NCI-H2081 (cell line): ENCODE measurements around the gene DOP1A.

ENCODE experiments used
- DNase-seq, 2 experiments: peaks; one replicate each; lab custom pipeline; 2025; lab: John Stamatoyannopoulos, UW

The DOP1A gene

GRCh38 chr6:83071707-83072106, 4.2 kb downstream of the DOP1A start:
- DNase-seq = no peak

- no peak for DNase-seq
These were observed 5.3 kb downstream of the DOP1A start for GRCh38 chr6:83072726-83073125.

- DNase-seq = no peak
These were observed 6.1 kb downstream of the DOP1A start for GRCh38 chr6:83073615-83074014.

- no peak for DNase-seq
These were observed 16.0 kb downstream of the DOP1A start for GRCh38 chr6:83083476-83083875.

GRCh38 chr6:83086751-83087150, 19.3 kb downstream of the DOP1A start:
- DNase-seq = no peak

- DNase-seq = no peak
These were observed 25.4 kb downstream of the DOP1A start for GRCh38 chr6:83092756-83093399.

- no peak for DNase-seq
These were observed 29.3 kb downstream of the DOP1A start for GRCh38 chr6:83096791-83097190.

GRCh38 chr6:83097204-83097603, 29.7 kb downstream of the DOP1A start:
- DNase-seq = no peak

- DNase-seq = no peak
These were observed 30.2 kb downstream of the DOP1A start for GRCh38 chr6:83097675-83098074.

- no peak for DNase-seq
These were observed 31.1 kb downstream of the DOP1A start for GRCh38 chr6:83098589-83098988.

GRCh38 chr6:83108378-83108777, 40.9 kb downstream of the DOP1A start:
- no peak for DNase-seq

GRCh38 chr6:83113258-83113657, 45.8 kb downstream of the DOP1A start:
- no peak for DNase-seq

- no peak for DNase-seq
These were observed 46.7 kb downstream of the DOP1A start for GRCh38 chr6:83114164-83114563.

- DNase-seq = no peak
These were observed 50.3 kb downstream of the DOP1A start for GRCh38 chr6:83117802-83118201.

GRCh38 chr6:83119742-83120300, 52.4 kb downstream of the DOP1A start:
- no peak for DNase-seq

- DNase-seq = no peak
These were observed 57.1 kb downstream of the DOP1A start for GRCh38 chr6:83124553-83124952.

GRCh38 chr6:83125425-83125824, 58.0 kb downstream of the DOP1A start:
- no peak for DNase-seq

GRCh38 chr6:83126223-83126622, 58.8 kb downstream of the DOP1A start:
- DNase-seq = no peak

GRCh38 chr6:83126807-83127206, 59.3 kb downstream of the DOP1A start:
- no peak for DNase-seq

- DNase-seq = no peak
These were observed 59.8 kb downstream of the DOP1A start for GRCh38 chr6:83127258-83127657.

GRCh38 chr6:83127976-83128375, 60.5 kb downstream of the DOP1A start:
- DNase-seq = no peak

- DNase-seq = no peak
These were observed 64.7 kb downstream of the DOP1A start for GRCh38 chr6:83132121-83132520.

- no peak for DNase-seq
These were observed 70.7 kb downstream of the DOP1A start for GRCh38 chr6:83138118-83138722.

- DNase-seq = no peak
These were observed 71.3 kb downstream of the DOP1A start for GRCh38 chr6:83138758-83139157.
